Muscle of arm (tissue), 12 donors: Measurements from ENCODE around the gene DAGLB. TPM values are rescaled to one million over a fixed set of nuclear protein-coding genes. Genes with fewer than 3 reads are reported as not detected.
"Not testable (repeated sequence)": the region's sequence is repeated elsewhere in the genome, so short reads cannot be mapped to it uniquely, and the experiment has no call there.

ENCODE experiments used
- DNase-seq: peaks from one replicate; pipeline ENCODE4 v3.0.0-alpha.2; 2013
- polyA plus RNA-seq, 12 donors: library from polyadenylated mRNA; unstranded; fragments of 120-200 nt; gene quantifications; one replicate each; pipeline ENCODE4 v1.2.1, GENCODE V29; 2013; ENCODE audit not compliant: insufficient read length in 12 of 12

Gene DAGLB
- polyA plus RNA-seq, 12 donors = 8.4 to 14.3 (median 12.1) TPM; not detected in 1

DNA sequence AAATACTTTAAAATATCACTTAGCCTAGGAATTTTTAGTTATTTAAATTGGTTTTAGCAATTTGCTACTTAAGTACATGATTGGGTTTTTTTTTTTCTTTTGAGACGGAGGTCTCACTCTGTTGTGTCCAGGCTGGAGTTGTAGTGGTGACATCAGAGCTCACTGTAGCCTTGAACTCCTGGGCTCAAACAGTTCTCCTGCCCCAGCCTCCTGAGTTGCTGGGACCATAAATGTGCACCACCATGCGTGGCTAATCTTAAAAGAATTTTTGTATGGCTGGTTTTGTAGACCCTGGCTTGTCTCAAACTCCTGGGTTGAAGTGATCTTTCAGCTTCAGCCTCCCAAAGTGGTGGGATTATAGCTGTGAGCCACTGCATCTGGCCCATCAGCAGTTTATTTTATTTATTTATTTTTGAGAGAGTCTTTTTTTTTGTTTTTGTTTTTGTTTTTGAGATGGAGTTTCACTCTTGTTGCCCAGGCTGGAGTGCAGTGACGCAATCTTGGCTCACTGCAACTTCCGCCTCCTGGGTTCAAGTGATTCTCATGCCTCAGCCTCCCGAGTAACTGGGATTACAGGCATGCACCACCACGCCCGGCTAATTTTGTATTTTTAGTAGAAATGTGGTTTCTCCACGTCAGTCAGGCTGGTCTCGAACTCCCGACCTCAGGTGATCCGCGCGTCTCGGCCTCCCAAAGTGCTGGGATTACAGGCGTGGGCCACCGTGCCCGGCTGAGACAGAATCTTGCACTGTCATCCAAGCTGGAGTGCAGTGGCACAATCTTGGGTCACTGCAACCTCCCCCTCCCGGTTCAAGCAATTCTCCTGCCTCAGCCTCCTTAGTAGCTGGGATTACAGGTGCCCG is 47.3 kb downstream of the DAGLB start:
- DNase-seq = not testable (repeated sequence)

GRCh38 chr7:6399351-6399750 is 48.4 kb downstream of the DAGLB start:
- DNase-seq = no peak

GRCh38 chr7:6398943-6399342 is 48.8 kb downstream of the DAGLB start:
- DNase-seq = no peak

- not testable (repeated sequence) for DNase-seq
Measured at GRCh38 chr7:6397759-6398495, 49.8 kb downstream of the DAGLB start.

- no peak for DNase-seq
Measured at GRCh38 chr7:6395898-6396595, 51.7 kb downstream of the DAGLB start.

- DNase-seq = no peak
Measured at GRCh38 chr7:6394114-6394513, 53.6 kb downstream of the DAGLB start.

GRCh38 chr7:6393667-6394056 is 54.1 kb downstream of the DAGLB start:
- DNase-seq = no peak

GRCh38 chr7:6392712-6393666 is 54.8 kb downstream of the DAGLB start:
- no peak for DNase-seq

DNA sequence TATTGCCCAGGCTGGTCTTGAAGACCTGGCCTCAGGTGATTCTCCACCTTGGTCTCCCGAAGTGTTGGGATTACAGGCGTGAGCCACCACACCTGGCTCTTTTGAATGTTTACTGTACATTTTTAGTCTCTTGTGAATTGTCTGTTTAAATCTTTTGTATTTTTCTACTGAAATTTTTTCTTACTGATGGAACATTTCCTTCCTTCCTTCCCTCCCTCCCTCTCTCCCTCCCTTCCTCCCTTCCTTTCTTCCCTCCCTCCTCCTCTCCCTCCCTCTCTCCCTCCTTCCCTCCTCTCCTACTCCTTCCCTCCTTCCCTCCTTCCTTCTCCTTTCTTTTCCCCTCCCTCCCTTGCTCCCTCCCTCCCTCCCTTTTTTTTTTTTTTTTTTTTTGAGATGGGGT is 58.0 kb downstream of the DAGLB start:
- no peak for DNase-seq

DNA sequence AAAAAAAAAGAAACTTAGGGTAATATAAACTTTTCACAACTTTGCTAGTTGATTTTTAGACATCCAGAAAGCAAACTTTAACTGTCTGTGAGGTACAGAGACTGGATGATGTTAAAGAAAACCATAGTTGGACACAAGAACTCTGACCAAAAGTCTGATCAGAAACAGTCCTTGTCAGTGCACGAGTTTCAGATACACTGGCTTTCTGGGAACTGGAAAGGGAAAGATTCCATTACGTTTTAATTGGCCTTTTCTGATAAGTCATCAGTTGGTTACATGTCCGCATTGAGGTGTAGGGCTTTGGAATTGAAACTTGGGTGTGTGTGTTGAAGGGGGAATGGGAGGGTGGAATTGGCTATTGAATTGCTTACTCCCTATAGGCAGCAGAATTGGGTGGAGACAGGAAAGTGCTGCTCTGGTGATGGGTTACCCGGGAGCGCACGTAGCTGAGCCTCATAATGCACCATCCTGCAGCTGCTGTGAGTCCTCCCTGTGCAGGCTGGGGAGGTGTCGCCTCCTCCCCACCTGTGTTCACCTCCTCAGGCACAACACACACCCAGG is 59.9 kb downstream of the DAGLB start:
- DNase-seq = no peak

GRCh38 chr7:6386779-6387178 is 61.0 kb downstream of the DAGLB start:
- no peak for DNase-seq

- no peak for DNase-seq
Measured at GRCh38 chr7:6385909-6386560, 61.7 kb downstream of the DAGLB start.

GRCh38 chr7:6385110-6385781 is 62.5 kb downstream of the DAGLB start:
- DNase-seq = peak; percentile 81

DNA sequence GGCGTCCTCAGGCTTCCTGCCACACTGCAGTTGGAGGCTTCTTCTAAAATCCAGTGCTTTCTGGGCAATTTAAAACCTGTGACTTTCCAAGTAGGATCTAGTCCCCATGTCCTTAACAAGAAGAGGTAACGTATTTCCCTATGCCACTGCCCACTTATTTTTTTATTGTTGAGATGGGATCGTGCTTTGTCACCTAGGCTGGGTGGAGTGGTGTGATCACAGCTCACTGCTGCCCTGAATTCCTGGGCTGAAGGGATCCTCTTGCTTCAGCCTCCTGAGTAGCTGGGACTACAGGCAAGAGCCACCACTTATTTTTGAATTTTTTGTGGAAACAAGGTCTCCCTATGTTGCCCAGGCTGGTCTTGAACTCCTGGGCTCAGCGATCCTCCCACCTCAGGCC is 63.4 kb downstream of the DAGLB start:
- no peak for DNase-seq

DNA sequence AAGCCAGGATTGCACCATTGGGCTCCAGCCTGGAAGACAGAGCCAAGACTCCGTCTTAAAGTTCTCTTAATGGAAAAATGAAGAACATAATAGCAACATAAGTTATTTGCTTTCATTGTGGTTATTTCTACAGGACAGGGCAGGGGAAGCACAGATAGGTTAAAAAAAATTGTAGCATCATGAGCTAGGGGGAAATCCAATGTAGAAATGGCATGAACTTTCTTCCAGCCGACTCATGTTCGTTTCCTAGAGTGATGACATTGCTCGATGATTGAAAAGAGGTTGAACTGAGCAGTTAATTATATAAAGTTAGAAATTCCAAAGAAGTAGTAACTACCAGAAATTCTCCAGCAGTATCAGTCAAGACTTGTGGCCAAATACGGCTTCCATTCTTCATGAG is 64.9 kb downstream of the DAGLB start:
- no peak for DNase-seq

- not testable (repeated sequence) for DNase-seq
Measured at GRCh38 chr7:6381846-6382245, 65.9 kb downstream of the DAGLB start.

GRCh38 chr7:6380310-6381095 is 67.3 kb downstream of the DAGLB start:
- no peak for DNase-seq

- no peak for DNase-seq
Measured at GRCh38 chr7:6379886-6380285, 67.9 kb downstream of the DAGLB start.

DNA sequence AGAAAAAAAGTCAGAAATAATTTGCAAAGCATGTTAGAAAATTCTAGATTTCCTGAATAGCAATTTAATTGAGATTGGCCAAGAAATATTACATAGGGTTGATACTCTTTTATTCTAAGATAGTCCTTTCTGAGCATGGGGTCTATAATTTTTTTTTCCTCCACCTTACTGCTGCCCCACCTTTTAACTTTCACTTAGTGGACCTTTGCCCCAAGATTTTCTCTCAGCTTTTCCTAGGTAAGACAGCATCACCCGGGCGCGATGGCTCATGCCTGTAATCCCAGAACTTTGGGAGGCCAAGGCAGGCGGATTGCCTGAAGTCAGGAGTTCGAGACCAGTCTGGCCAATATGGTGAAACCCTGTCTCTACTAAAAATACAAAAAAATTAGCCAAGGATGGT is 69.2 kb downstream of the DAGLB start:
- DNase-seq = not testable (repeated sequence)
